Renal cortical epithelial cell (primary cell): Measurements from ENCODE around the gene ARHGAP6. TPM values are rescaled to one million over a fixed set of nuclear protein-coding genes. Genes with fewer than 3 reads are reported as not detected.

ENCODE experiments used
- DNase-seq: peaks from one replicate; pipeline ENCODE4 v3.0.0-alpha.2; 2011; ENCODE audit warnings: low read depth
- total RNA-seq: library from RNA; depleted of rRNA; stranded (reverse); fragments of >200 nt; gene quantifications from 2 replicates; pipeline ENCODE4 v1.2.3, GENCODE V29; 2014

The ARHGAP6 gene
- total RNA-seq, 1 donor from 2014 or later, result 9.4 TPM

DNA sequence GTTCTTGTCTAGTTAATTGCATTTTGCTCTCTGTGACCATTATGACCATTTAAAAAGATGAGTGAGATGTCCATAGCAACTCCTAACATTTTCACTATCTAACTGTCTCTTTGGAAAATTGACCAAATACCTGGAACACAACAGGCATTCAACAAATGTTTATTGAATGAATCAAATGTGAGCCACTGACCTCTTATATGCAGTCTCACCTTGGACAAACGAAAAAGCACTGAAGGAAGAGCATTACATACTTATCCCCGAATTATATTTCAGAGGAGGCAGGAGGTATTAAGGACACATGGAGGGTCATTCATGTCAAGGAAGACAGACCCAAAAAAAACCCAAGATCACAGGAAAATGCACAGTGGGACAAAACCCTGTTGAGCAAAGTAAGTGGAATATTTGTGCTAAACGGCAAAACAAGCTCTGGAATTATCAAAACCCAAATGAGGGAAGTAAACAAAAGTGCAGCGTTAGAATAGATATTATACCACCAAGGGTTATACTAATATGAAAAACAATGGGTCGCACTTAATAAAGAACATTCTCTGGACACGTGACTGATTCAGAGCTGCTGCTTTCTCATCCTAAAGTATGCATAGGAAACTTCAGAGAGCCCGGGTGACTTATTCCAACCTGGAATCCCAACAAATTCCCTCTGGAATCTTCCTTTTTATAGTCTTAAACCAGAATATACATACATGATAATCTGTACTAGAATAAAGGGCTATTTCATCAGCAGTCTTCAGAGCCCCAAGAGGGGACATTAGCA, 240.6 kb downstream of the ARHGAP6 start:
- no peak for DNase-seq

DNA sequence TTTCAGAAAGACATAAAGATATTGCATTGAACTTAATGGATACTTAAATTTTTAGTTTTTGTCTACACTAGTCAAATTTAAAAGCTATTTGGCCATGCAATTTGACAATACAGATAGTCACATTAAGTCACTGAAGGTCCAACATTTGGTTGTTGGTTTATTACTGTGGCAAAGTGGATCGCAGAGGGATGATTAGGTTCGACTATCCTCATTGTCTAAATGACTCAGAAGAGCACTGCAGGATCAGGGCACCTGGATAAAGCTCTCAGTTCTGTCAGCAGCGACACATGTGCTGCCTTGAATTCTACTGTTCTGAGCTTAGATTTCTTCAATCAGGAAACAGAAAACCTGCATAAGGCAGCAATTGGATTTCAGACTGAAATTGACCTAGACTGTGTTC, 241.8 kb downstream of the ARHGAP6 start:
- no peak for DNase-seq

DNA sequence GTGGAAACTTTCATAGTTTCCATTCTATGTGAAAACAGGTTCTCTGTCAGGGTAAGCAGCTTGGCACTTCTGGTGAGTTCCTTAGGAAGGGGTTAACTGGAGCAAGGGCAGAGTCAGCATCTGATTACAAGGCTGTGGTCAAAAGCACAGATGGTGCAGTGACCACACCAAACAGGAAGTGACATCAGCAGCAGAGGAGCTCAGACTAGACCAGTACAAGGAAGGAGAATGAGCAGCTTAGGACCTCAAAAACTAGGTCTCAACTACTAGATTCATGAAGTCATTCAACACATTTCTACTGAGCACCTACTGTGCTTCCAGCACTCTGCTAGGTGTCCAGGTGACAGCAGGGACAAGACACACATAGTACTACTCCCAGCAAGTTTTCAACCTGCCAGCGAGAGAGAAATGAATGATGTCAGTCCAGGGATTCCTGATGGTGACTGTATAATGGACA, 242.3 kb downstream of the ARHGAP6 start:
- peak; percentile 59 for DNase-seq

DNA sequence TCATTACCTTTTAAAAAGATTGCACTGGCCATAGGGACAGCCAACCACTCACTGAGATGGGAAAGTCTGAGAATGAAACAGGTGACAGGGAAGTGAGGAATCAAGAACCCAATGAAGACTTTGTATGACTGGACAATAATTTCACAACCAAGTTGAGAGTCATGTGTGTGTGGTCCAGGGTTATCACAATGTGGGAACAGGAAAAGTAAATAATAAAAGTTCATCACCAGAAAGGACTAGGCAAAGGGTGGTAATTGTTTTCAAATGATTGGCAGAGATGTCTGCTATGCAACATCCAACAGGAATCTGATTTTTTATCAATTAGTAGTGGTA, 243.2 kb downstream of the ARHGAP6 start:
- no peak for DNase-seq

DNA sequence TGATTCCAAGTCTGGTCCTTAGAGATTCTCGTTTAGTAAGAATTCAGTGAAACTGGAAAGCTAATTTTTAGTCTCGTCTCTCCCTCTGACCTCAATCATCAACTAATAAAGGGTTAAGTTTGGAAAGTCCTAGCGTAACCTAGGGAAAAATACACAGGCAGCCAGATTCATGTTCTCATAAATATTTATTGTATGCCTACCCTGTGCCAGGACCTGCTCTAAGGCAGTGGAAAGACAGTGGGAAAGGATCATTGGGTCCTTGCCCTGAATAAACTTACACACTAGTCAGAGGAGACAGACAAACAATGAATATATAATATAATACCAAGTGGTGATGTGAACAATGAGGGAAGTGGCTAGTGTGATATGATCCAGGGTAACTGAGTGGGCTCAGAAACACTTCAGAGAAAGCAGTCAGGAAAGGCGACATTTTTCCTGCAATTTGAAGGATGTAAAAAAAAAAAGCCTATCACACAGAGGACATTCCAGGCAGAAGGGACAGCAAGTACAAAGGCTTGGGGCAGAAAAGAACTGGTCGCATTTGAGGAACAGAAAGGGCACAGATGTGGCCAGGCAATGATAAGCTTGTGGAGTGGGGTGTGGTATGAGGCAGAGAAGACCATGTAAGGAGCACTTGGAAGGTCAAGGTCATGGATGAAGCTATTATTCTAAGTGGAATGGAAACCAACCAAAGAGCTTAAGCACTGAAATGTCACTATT, 243.8 kb downstream of the ARHGAP6 start:
- DNase-seq, result no peak

DNA sequence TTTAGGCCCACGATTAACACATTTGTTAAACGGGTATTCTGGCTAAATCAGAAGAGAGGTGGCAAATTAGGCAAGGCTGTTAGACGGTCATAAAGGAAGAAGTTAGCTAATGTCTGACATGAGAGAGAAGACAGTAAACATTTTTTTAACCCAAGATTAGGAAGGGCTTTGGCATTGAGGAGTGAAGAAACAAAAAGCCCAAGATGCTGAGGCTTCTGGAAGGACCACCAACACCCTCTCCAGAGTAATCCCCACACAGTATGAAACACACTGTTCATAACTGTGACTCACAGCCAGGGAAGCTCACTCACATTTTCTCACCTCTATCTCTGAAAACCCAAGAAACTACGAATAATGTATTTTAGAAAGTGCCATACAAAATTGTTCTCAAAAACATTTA, 244.9 kb downstream of the ARHGAP6 start:
- no peak for DNase-seq

DNA sequence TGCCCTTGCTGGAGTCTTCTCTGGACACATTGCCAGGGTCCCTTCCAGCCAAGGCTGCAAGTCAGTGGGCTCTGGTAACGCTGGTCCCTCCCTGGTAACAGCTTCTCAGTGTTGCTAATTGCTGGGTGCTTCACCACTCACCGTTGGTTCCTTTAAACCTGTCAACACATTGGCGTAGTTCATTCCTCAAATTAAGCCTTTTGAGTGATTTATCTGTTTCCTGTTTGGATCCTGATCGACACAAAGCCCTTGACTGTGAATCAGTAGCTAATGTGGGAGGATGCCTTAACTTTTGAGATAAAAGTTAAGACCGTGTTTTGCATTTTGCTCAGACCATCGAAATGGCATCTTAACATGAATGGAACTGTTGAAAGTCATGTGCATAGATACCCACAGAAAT, 246.6 kb downstream of the ARHGAP6 start:
- DNase-seq, result no peak

DNA sequence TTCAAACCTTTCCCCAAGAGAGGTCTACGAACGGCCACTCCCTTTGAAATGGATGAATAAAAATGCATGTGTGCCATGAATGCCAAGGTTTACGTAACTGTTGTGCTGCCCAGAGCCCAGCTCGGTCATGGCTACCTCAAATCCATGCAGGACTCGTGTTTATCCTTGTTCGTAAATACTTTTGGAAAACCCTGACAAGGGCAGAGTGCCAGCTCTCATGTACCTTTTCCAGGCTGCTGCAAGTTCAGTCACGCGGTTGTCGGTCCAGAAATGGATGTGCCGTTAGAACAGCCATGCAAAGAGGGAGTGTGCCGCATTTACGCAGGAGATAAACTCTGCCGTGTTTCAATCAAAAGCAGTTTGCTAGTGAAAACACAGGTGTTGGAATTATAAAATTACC, 249.1 kb downstream of the ARHGAP6 start:
- peak; percentile 40 for DNase-seq

DNA sequence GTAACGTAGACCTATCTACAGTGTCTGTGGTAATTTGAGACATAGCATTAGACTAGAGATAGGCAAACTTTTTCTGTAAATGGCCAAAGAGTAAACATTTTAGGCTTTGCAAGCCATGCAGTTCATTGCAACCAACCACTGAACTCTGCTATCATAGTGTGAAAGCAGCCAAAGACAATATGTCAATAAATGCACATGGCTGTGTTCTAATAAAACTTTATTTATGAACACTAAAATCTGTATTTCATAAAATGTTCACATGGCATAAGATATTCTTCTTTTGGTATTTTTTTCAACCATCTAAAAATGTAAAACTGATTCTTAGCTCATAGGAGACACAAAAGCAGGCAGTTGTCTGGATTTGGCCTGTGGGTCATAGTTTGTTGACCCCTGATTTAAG, 251.6 kb downstream of the ARHGAP6 start:
- DNase-seq, result no peak

DNA sequence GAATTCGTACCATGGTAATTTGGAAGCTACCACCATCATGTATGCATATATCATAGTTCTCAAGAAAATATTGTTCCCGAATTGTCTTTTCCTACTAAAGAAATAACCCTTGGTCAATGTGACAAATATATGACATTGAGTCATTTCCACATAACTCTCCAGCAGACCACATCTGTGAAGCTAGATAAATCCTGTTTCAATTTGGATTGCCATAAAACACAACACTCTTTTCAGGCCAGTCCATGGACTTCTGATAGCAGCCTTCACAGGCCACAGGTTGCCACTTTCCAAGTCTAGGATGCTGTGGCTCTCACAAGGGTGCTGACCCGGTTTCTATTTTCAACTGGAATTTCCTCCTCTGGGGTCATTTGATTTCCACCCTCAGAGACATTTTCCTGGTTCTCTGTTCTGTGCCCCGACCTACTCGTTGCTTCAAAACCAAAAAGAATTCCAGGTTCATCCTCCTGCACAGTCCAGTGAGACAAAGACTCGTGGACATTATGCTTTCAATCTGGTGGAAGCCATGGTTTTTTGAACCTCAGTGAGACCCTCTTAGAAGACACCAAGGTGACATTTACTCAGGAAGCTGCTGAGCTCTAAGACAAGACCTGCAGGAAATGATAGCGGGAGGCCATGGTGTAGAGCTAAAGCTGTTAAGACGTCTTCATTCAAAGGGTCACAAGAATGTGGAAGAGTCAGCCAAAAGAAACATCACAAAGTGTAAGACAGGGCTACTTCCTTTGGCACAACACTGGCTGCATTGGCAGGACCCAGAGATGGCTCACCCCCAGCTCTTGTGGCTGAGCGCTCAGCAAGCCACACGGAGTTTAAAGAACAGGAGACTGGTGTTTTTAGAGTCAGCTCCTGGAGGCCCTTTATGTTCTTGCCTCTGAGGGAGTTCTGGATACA, 252.8 kb downstream of the ARHGAP6 start:
- no peak for DNase-seq

DNA sequence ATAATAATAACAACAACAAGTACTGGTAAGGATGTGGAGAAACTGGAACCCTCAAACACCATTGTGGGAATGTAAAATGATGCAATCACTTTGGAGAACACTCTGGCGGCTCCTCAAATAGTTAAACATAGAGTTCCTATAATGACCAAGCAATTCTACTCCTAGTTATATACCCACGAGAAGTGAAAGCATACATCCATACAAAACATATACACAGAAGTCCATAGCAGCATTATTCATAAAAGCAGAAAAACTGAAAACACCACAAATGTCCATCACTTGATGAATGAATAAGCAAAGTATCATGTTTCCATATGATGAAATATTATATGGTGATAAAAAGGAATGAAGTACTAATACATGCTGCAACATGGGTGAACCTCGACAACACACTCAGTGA, 255.8 kb downstream of the ARHGAP6 start:
- no peak for DNase-seq

DNA sequence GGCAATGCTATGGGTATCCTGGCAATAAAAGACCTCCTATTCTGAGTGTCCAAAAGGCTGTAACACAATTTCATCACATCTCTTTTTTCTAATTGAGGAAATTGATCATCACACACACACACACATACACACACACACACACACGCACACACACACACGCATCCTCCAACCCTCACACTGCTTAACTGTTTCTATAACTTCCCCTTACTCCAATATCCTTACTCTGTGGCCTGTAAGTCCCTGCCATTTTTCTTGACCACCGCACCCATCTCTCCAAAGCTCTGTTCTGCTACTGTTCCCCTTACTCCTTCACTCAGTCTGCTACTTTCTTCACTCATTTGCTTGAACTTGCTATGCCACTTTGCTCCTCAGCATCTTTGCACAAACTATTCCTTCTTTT, 256.9 kb downstream of the ARHGAP6 start:
- DNase-seq, result no peak

DNA sequence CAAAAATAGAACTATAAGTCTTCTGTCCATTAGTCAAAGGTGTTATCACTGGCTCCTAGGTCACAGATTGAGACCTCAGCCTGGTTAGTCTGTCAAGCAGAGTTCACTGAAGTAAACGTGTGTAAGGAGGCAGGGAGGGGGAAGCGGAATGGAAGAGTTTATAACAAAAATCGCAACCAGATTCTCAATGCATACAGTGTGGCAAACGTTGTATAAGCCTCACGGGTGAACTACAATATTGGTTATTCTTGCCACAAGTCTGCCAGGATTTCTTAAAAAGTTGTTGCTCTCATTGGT, 257.7 kb downstream of the ARHGAP6 start:
- DNase-seq, result no peak

DNA sequence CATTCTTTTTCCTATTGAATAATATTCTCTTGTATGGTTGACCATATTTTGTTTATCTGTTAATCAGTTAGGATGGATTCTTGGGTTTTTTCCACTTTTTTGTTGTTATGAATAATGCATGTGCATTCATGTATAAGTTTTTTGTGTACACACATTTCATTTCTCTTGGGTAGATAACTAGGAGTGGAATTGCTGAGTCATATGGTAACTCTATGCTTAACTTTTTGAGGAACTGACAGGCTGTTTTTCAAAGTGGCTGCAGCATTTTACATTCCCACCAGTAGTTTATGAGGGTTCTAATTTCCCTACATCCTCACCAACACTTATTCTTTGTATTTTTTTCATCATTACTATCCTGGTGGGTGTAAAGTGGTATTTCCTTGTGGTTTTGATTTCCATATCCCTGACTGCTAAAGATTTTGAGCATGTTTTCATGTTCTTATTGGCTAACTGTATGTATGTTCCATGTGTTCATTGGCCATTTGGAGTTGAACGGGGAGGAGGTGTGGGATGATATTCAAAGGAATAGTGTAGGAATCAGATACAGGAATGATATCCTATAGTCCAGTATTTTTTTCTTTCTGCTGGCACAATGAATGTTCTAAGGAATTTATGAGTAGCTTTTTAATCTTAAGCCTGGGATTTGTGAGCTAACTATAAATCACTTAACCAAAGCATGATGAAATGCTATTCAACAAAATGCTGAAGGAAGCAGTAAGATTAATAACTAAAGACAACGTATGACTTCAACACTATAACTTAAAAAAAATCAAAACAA, 258.2 kb downstream of the ARHGAP6 start:
- DNase-seq, result no peak

DNA sequence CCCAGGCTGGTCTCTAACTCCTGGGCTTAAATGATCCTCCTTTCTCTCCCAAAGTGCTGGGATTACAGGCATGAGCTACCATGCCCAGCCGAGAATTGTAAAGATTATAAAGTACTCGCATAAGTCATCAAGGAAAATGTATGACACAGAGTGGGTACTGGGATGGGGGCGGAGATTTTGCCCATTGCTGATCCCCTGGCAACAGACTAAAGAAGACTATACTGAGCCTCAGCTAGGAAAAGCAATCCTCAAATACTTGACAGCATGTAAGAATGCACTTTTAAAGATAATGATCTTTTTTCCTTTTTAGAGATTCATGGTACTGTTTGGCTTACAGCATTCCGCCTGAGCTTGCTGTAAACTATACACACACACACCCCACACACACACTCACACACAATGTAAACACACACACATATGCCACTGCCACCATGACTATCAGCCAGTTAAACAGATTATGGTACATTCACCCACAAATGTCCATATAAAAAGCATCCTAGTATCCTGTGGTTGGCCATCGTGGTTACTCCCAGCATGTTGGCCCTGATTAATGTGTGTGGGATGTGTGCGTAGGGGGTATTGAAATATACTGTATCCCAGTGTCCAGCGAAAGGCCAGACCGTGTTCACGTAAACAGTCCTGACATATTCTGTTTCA, 259.5 kb downstream of the ARHGAP6 start:
- DNase-seq, result no peak

DNA sequence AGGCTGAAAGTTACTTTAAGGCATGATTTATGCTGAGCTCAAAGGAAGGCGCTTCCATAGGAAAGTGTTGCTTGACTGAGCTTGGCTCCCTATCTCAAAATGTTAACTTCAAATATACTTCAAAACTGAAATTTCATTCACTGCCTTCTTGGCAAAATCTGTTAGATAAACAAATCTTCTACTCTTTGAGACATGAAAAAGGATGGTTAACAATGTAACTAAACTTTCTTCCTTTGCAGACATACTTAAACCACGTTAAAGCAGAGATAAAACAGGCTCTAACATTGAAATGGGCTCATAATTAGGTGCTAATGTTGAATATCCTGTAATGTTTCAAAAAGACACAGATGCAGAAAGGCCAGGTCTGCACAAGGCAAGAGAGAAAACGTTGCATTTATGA, 262.1 kb downstream of the ARHGAP6 start:
- DNase-seq, result no peak

DNA sequence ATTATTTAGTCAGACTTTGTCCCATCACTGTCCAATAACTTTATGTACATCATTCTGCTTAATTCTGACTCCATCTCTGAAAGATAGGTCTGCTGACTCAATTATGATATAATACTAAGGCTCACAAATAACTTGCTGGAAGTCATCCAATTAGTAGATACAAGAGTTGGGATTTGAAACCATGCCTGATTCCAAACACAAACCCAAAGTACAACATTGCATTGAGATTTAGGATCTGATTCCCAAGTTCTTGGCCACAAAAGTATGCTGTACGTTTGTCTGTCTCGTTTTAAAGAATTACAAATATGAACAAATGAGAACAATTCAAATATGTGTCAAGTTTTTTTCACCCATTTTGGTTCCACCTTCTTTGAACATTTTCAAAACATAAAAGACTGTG, 263.8 kb downstream of the ARHGAP6 start:
- no peak for DNase-seq

DNA sequence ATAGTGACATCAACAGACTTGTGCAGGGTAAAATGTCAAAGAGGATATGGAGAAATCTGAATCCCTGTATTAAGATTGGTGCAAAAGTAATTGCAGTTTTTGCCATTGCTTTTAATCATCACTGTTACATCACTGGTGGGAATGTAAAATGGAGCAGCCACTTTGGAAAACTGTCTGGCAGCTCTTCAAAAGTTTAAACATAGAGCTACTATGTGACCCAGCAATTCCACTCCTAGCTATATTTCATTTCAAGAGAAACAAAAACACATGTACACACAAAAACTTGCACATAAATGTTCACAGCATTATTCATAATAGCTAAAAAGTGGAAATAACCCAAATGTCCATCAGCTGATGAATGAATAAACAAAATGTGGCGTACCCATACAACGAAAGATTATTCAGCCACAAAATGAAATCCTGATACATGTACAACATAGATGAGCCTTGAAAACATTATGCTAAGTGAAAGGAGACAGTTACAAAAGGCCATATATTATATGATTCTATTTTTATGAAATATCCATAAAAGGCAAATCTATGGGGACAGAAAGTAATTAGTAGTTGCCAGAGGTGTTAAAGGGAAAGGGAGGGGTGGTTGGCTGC, 266.1 kb downstream of the ARHGAP6 start:
- DNase-seq, result no peak

DNA sequence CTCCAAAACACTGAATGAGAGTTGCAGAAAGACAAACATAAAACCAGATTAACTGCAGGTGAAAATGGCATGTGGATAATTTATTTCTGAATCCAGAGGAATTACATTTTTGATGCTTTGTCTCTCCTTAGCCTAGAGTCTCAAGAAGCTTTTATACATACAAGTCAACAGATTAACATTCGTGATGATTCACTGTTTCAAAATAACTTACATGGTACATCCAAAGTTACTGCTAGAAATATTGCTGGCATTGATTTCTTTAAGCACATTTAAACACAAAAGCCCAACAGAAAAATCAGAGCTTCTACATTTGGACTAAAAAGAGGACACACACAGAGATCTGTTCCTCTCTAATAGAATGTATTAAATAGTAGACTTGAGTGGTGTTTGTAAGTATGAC, 266.9 kb downstream of the ARHGAP6 start:
- no peak for DNase-seq

DNA sequence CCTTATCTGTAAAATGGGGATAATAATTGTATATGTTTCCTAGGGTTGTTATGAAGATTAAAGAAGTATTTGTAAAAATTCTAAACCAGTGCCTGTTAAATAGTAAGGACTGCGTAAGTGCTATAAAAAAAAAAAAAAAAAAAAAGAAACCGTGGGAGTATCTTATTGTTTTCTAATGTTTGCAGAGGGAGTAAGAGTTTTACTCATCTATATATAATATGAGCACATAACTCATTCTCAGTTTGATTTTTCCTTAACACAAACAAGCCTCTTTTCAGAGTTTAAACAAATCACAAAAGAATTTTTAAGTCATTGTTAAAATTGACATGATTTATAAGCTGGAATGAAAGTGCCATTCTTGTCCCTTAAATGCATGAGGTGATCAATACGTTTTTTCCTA, 267.6 kb downstream of the ARHGAP6 start:
- DNase-seq, result no peak

DNA sequence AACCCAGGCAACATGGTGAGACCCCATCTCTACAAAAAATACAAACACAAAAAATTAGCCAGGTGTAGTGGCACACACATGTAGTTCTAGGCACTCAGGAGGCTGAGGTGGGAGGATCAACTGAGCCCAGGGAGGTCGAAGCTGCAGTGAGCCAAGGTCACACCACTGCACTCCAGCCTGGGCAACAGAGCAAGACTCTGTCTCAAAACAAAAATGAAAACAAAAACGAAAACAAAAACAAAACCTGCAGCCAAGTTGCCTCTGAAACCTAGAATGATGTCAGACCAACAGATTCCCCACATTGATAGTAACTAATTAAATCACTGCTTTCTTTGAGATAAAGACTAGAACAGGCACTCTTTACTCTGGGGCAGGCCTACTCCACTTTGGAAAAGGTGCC, 268.0 kb downstream of the ARHGAP6 start:
- DNase-seq, result no peak
